Measurements from ENCODE around the gene TMEM132C.
A peak's percentile ranks its signal among the peaks of the same experiment; 100 is the strongest.

Gene TMEM132C

GRCh38 chr12:128338386-128339125 is 71.6 kb downstream of the TMEM132C start:
- peak in 1 of 56 donors; percentile 37 for DNase-seq

DNA sequence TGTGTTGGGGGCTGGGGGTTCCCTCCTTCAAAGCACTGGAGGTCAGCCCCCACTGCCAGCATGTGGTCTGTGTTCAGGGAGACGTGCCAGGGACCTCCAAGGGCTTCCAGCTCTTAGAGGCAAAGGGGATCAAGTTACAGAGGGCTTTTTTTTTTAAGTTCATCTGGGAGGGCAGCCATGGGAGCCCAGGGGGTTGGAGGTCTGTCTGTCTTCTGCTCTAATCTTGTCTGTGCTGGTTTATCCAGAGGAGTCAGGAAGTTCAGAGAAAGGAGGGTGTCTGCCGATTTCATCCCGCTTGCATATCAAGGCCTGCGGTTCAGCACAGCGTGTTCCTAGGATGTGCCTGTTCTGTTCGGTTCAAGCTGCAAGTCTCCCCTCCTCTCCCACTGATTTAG is 72.2 kb downstream of the TMEM132C start:
- no peak for DNase-seq

GRCh38 chr12:128339631-128340030 is 72.7 kb downstream of the TMEM132C start:
- no peak for DNase-seq

- no peak for DNase-seq
Measured at GRCh38 chr12:128353301-128353700, 86.3 kb downstream of the TMEM132C start.

DNA sequence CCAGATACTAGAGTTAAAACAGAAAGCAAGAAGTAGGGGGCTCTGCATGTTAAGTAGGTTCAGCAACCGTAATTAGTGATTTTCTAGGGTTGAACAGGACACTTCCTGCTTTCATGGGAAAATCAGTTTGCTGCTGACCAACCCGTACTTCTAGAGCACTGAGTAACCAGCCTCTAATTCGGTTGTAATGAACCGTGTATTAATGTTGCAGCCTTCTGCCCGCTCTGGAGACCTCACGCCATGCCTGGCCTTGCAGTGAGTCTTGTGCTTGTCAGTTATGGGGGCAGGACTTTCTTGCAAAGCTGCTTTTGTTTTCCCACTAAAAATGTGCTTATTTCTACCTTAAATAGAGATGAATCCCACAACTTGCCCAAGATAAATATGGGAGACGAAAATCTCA is 89.6 kb downstream of the TMEM132C start:
- no peak for DNase-seq

DNA sequence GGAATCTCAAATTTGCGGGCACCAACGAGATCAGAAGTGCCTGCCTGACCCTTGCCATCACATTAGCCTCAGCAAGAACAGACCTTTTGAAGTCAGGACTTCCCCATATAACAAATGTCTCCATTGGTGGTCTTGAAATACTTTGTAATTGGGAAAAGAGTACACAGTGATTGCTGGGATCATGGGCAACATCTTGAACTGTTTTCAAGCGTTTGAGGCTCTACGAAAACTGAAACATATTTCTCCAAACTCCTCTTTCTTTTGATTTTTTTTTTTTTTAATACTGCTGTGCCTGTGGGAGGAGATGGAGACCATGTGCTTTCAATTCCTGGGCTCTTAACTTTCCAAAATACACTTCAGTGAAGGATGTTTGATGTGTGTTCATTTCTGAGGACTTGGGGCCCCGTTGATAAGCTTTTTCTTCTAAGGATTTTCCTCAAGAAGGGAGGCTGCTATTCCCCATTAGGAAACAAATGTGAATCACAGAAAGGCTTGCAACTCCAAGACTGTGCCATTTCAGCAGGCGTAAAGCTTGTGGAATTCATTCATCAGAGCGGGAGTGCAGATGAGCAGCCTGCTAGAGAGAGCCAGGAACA is 94.5 kb downstream of the TMEM132C start:
- DNase-seq: no peak

DNA sequence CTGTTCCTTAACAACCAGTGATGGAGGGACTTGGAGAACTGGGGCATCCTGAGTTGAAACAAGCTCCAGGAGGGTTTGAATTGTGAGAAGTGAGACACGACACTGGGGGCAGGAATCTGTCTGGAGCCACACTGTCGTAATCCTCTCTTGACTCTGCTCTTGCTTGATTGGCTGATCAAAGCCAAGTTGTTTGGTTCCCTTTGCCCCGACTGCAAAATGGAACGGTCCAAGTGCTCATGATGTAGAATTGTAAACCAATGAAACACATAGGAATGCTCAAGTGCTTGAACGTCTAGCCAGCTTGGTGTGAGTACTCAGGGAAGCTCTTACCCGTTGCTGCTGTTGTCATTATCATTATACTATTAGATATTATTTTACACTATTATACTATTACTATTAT is 98.1 kb downstream of the TMEM132C start:
- DNase-seq: peak in 1 of 56 donors; percentile 14

GRCh38 chr12:128365651-128366231 is 98.8 kb downstream of the TMEM132C start:
- DNase-seq: peak in 48 of 56 donors; percentile 6 to 66 (median 36)

DNA sequence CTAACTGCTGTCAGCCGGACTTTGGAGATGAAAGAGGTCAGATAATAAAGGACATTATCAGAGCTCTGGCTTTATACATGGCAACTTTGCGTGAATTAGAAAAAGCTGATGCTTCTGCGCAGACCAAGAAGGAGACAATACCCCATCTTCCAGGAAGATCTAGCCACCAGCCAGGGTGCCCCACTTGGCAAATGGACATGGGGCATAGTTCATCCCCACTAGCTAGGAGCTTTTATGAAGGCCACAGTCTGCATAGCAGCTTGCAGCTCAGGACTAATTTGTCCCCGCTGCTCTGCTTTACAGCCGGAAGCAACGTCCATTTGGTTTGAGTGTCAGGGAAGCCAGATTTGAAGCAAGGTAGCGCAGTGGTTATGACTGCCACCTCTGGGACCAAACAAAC is 101.0 kb downstream of the TMEM132C start:
- no peak for DNase-seq

- DNase-seq: peak in 54 of 56 donors; percentile 10 to 86 (median 64)
Measured at GRCh38 chr12:128381541-128381940, 114.6 kb downstream of the TMEM132C start.

DNA sequence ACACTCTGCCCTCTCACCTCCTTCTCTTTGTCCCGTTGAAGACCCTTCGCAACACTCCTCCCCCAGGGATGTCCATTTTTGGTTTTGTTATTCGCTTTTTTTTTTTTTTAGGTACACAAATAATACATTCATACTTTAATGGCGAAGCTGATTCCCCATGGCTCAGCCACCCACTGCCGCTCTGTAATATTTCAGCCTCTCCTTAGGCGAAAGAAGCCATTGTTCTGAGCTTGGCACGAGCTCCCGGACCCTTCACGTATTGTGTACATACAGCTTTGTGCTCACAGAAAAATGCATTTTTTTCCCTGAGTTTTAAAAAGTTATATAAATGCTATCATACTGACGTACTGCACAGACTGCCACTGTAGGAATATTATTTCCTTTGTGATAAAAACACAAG is 115.0 kb downstream of the TMEM132C start:
- peak in 31 of 56 donors; percentile 5 to 77 (median 42) for DNase-seq

DNA sequence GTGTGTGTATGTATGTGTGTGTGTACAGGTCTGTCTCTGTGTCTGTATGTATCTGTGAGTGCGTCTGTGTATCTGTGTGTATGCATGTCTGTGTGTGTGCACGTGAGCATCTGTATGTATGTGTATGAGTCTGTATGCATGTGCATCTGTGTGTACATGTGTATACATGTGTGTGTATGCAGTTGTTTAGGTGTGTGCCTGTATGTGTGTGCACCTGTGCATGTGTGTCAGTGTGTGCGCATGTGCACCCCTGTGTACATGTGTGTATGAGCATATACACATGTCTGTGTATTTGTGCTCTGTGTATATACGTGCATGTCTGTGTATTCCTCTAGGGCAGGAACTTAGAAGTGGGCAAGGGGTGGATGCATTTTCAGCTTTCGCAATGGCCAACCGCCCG is 116.0 kb downstream of the TMEM132C start:
- no peak for DNase-seq

DNA sequence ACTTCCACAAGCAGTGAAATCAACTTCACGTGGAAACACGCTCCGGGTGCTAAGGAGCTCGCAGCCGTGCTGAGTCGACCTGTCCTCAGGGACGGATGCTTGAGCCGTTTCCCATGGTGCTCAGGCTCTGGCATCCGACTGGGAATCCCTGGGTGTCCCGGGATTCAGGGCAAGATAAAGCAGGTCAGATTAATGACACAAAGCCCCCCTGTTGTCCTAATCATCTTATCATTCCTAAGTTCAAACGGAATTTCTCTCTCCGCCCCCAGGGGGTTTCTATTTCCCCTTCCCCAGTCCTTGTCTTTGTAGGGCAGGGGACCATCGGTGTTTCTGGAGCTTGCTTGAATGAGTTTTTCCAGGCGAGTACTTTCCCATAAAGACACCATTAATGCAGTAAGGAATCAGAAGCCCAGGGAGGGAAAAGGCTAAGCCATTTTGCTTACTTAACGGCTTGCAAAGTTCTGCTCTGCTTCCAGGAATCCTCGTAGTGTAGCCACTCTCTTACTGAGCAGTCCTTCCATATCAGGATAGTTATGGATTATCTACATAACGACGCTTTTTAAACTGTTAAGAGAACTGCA is 116.5 kb downstream of the TMEM132C start:
- DNase-seq: no peak

- DNase-seq: no peak
Measured at GRCh38 chr12:128385736-128386135, 118.8 kb downstream of the TMEM132C start.

DNA sequence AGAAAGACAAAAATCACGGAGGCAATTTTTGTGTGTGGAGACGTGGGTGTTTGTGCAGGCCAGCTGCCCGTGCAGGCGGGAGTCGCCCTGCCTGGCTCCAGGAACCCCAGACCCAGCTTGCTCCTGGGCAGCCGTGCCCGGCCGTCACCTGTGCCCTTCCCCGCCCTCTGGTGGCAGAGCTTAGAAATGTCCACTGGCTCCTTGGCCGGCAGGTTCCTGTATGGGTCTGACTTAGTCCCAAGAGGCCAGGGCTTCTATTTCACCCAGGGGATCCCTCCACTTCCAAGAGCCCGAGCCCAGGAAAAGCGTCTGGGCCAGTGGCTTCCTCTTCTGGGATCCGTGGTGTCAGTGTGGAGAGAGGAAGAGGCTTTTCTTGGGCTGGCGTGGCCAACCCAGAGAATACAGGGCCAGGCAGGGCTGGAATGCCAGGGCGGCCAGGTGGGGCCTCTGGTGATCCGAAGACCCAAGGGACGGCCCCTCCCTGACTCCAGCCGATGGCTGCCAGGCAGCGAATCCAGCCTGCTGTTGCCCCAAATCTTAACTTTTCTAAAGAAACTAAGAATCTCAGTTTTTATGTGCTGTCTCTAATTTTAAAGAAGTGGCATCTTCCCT is 120.9 kb downstream of the TMEM132C start:
- DNase-seq: peak in 47 of 56 donors; percentile 1 to 76 (median 37)

DNA sequence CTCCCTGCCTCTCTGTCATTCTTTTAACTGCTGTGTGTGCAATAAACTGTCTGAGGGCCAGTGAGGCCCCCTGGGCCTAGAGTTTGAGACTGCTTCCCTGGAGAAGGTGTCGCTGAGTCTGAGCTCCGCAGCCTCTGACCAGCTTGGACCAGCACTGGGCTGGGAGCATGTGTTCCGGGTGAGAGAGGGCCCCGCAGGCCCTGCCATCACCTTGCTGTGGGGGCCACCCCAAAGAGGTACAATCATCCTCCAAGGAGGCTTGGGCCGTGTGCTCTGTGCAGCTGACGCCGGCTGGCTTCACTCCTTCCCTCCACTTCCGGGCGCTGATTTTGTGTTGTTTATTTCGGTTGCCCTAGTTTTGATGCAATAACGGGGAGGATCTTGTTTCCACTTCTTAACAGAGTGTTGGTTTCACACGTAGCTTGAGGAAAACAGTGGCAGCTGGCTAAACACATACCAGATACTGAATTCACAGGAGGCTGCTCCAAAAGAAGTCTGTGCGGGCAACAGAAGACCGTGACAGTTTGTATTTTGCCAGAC is 121.6 kb downstream of the TMEM132C start:
- DNase-seq: peak in 18 of 56 donors; percentile 8 to 50 (median 18)

DNA sequence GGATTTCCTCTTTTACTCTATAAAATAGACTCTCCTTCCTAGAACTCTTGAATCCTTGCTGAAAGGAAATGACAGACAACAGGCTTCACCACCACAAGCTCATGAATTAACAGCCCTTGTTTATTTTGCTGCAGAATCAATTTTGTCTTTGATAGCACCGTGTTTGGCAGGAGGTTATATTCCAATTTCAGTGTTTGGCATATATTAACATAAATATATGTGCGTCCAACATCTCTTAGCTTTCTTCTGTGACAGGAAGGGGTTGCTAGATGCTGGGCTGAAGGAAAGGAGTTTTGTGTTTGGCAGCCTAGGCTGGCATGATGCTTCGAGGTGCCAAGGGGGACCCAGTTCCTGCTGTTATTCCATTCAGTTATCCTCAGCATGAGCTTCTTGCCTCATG is 126.4 kb downstream of the TMEM132C start:
- no peak for DNase-seq

GRCh38 chr12:128394137-128394536 is 127.2 kb downstream of the TMEM132C start:
- no peak for DNase-seq

DNA sequence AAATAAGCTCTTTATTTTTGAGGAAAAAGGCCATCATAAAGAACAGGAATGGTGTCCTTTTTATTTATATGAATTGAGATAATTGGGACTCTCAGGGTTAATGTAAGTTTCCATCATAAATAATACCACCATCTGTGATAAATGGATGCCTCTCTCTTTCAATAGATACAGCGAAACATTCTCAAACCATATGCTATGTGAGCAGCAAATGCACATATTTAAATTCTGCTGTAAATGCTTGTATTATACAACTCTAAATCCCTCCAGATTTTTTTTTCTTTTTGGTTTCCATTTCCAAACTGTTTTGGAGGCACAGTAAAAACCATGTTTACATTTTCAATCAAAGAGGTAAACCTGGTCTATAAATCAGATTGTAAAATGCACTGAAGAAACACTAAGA is 132.3 kb downstream of the TMEM132C start:
- DNase-seq: no peak

- no peak for DNase-seq
Measured at GRCh38 chr12:128402486-128403243, 135.7 kb downstream of the TMEM132C start.

DNA sequence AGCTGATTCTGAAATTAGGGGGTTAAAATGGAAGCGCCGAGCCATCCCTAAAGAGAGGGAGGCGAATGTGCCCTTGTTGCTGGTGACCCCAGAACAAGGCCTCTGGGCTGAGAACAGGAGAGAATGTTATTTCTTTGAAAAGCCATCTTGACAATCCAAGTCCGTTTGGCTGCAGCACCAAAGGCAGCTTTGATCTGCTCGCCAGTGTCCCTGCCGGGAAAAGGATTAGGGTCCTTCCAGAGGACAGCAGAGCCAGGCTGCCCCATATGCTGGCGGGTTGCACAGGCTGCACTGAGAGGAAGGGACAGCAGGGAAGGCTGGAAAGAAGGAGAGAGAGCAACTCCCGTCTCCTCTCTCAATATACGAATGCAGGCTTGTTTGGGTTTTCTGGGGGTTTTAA is 141.7 kb downstream of the TMEM132C start:
- peak in 36 of 56 donors; percentile 3 to 72 (median 26) for DNase-seq

Measured in amygdala (tissue), 56 donors.